Tibial nerve (tissue), 4 donors: ENCODE measurements around the gene PCGF6. TPM values are rescaled to one million over a fixed set of nuclear protein-coding genes. Genes with fewer than 3 reads are reported as not detected.

Experiments
- DNase-seq, 2 donors: peaks; one replicate each; pipeline ENCODE4 v3.0.0-alpha.2; 2019; ENCODE audit warnings: low spot score in 2 of 2
- H3K27ac ChIP-seq, 4 donors: fragments of 200-600 bp; sonication (generic) in 3 of 4; one replicate each; pipeline ENCODE4 v1.5.1; 2017 to 2019; ENCODE audit warnings: mild to moderate bottlenecking in 1 of 4
- H3K27me3 ChIP-seq, 2 donors: fragments of 200-600 bp; sonication (generic) in 1 of 2; one replicate each; pipeline versions ENCODE4 v1.5.1 to v1.6.0; 2017 to 2019
- H3K36me3 ChIP-seq, 3 donors: fragments of 200-600 bp; sonication (generic); one replicate each; pipeline ENCODE4 v1.5.1; 2018 to 2019
- H3K4me1 ChIP-seq, 4 donors: fragments of 200-600 bp; sonication (generic) in 3 of 4; one replicate each; pipeline ENCODE4 v1.5.1; 2017 to 2019
- H3K4me3 ChIP-seq, 4 donors: fragments of 200-600 bp; sonication (generic) in 3 of 4; one replicate each; pipeline ENCODE4 v1.5.1; 2017 to 2019; ENCODE audit warnings: mild to moderate bottlenecking in 1 of 4, moderate library complexity in 1 of 4
- H3K9me3 ChIP-seq, 4 donors: fragments of 200-600 bp; sonication (generic) in 3 of 4; one replicate each; pipeline ENCODE4 v1.5.1; 2017 to 2019
- CTCF ChIP-seq, 5 experiments: fragments of 200-600 bp in 3 of 5; fragments of 450-650 bp in 2 of 5; sonication (generic) in 3 of 5; IDR thresholded peaks; one replicate each; pipeline ENCODE4 v1.5.1; 2016 to 2019; ENCODE audit warnings: antibody characterized with exemption in 5 of 5, mild to moderate bottlenecking in 3 of 5, moderate library complexity in 2 of 5
- EP300 ChIP-seq, 2 donors: sonication (generic); formaldehyde crosslinking; IDR thresholded peaks; one replicate each; pipeline ENCODE4 v1.6.1; 2017; ENCODE audit warnings: antibody characterized with exemption in 2 of 2, mild to moderate bottlenecking in 1 of 2
- POLR2A ChIP-seq, 2 donors: fragments of 450-650 bp; IDR thresholded peaks; one replicate each; pipeline ENCODE4 v1.6.1; 2017; ENCODE audit warnings: antibody characterized with exemption in 2 of 2, mild to moderate bottlenecking in 2 of 2, moderate library complexity in 2 of 2
- WGBS, 2 donors: methylation state at CpG; one replicate each; pipeline ENCODE4 v1.1.5; 2018; 5-methylcytosine and 5-hydroxymethylcytosine counted together
- total RNA-seq, 4 donors: library from RNA; depleted of rRNA; stranded (reverse); fragments of >200 nt; gene quantifications; one replicate each; pipeline ENCODE4 v1.1.0, GENCODE V29; 2016

PCGF6 gene
- total RNA-seq, 4 donors from 2014 or later, result 22.1 to 35.4 (median 25.4) TPM

GRCh38 chr10:103282961-103283360, 68.0 kb downstream of the PCGF6 start:
- H3K4me1 ChIP-seq, result no peaks in the 10 kb centered on the region
- WGBS, 2 donors, result 66 to 67% methylated on average over 1 of the region's 1 CpG
- peaks cover 0 to 53% of the 10 kb centered on the region in 2 donors for H3K27me3 ChIP-seq
- no peak overlapping the region for H3K4me3 ChIP-seq
- no peak overlapping the region for H3K27ac ChIP-seq
- H3K36me3 ChIP-seq, result no peaks in the 10 kb centered on the region
- no peaks in the 10 kb centered on the region for H3K9me3 ChIP-seq
- TF ChIP-seq POLR2A (IDR thresholded peaks at IDR 0.05), result no peak
- DNase-seq, result no peak

- H3K4me1 ChIP-seq, result peaks cover 0 to 10% (median 4%) of the 10 kb centered on the region in 4 donors
Observed at GRCh38 chr10:103281753-103282152, 69.2 kb downstream of the PCGF6 start.

GRCh38 chr10:103280506-103280905, 70.4 kb downstream of the PCGF6 start:
- no peak overlapping the region for H3K27ac ChIP-seq
- 95 to 98% methylated on average over 2 of the region's 2 CpGs for WGBS, 2 donors

More at GRCh38 chr10:103281753-103282152, 69.2 kb downstream of the PCGF6 start:
- Histone ChIP-seq H3K36me3 (no peaks in the 10 kb centered on the region), H3K9me3 (no peaks in the 10 kb centered on the region), H3K27me3 (peaks cover 0 to 58% of the 10 kb centered on the region in 2 donors), H3K27ac (no peak overlapping the region), H3K4me3 (no peak overlapping the region)
- TF ChIP-seq CTCF (IDR thresholded peaks at IDR 0.05) (no peak), EP300 (IDR thresholded peaks at IDR 0.05) (no peak), POLR2A (IDR thresholded peaks at IDR 0.05) (no peak)
- no peak for DNase-seq
- 1 to 5% methylated on average over 11 to 14 of the region's 14 CpGs for WGBS, 2 donors

GRCh38 chr10:103280031-103280430, 70.9 kb downstream of the PCGF6 start:
- H3K27ac ChIP-seq, result no peak overlapping the region
- peaks cover 0 to 16% (median 4%) of the 10 kb centered on the region in 4 donors for H3K4me1 ChIP-seq
- TF ChIP-seq POLR2A (IDR thresholded peaks at IDR 0.05) (no peak), EP300 (IDR thresholded peaks at IDR 0.05) (no peak), CTCF (IDR thresholded peaks at IDR 0.05) (no peak)
- no peak for DNase-seq
- WGBS, 2 donors, result 77 to 80% methylated on average over 3 of the region's 3 CpGs
- H3K27me3 ChIP-seq, result peaks cover 0 to 68% of the 10 kb centered on the region in 2 donors
- H3K9me3 ChIP-seq, result no peaks in the 10 kb centered on the region
- H3K4me3 ChIP-seq, result no peak overlapping the region
- no peaks in the 10 kb centered on the region for H3K36me3 ChIP-seq

More at GRCh38 chr10:103280506-103280905, 70.4 kb downstream of the PCGF6 start:
- H3K36me3 ChIP-seq, result no peaks in the 10 kb centered on the region
- no peak overlapping the region for H3K4me3 ChIP-seq
- no peaks in the 10 kb centered on the region for H3K9me3 ChIP-seq
- DNase-seq, result no peak
- peaks cover 0 to 16% (median 4%) of the 10 kb centered on the region in 4 donors for H3K4me1 ChIP-seq
- no peak for TF ChIP-seq CTCF (IDR thresholded peaks at IDR 0.05)
- no peak for TF ChIP-seq EP300 (IDR thresholded peaks at IDR 0.05)
- no peak for TF ChIP-seq POLR2A (IDR thresholded peaks at IDR 0.05)
- H3K27me3 ChIP-seq, result peaks cover 0 to 64% of the 10 kb centered on the region in 2 donors

GRCh38 chr10:103278862-103279298, 72.1 kb downstream of the PCGF6 start:
- DNase-seq, result peak in 1 of 2 donors; percentile 24
- Histone ChIP-seq H3K4me3 (no peak overlapping the region), H3K27me3 (peaks cover 0 to 68% of the 10 kb centered on the region in 2 donors), H3K9me3 (no peaks in the 10 kb centered on the region), H3K4me1 (peaks cover 0 to 16% (median 4%) of the 10 kb centered on the region in 4 donors), H3K36me3 (no peaks in the 10 kb centered on the region), H3K27ac (no peak overlapping the region)
- WGBS, 2 donors, result 2 to 3% methylated on average over 11 of the region's 11 CpGs
- no peak for TF ChIP-seq POLR2A (IDR thresholded peaks at IDR 0.05)

GRCh38 chr10:103278537-103278823, 72.5 kb downstream of the PCGF6 start:
- Histone ChIP-seq H3K4me1 (peaks cover 0 to 16% (median 4%) of the 10 kb centered on the region in 4 donors), H3K27ac (no peak overlapping the region), H3K36me3 (no peaks in the 10 kb centered on the region), H3K4me3 (no peak overlapping the region), H3K9me3 (no peaks in the 10 kb centered on the region), H3K27me3 (peaks cover 0 to 68% of the 10 kb centered on the region in 2 donors)
- TF ChIP-seq CTCF (IDR thresholded peaks at IDR 0.05) (no peak), POLR2A (IDR thresholded peaks at IDR 0.05) (no peak), EP300 (IDR thresholded peaks at IDR 0.05) (no peak)
- 27 to 31% methylated on average over 11 to 12 of the region's 12 CpGs for WGBS, 2 donors
- no peak for DNase-seq
